Dermis microvascular lymphatic vessel endothelial cell (primary cell): ENCODE data around the gene PDZD4. TPM values are rescaled to one million over a fixed set of nuclear protein-coding genes. Genes with fewer than 3 reads are reported as not detected.

Source experiments
- DNase-seq, 2 donors: peaks; one replicate each; pipeline versions ENCODE4 v3.0.0 to v3.0.0-alpha.2; 2010; ENCODE audit warnings: low read depth in 2 of 2
- total RNA-seq: library from RNA; depleted of rRNA; stranded (reverse); fragments of >200 nt; gene quantifications from 2 replicates; pipeline ENCODE4 v1.2.1, GENCODE V29; 2014

PDZD4 gene
- total RNA-seq, 1 donor from 2014 or later, result 0.26 TPM

DNA sequence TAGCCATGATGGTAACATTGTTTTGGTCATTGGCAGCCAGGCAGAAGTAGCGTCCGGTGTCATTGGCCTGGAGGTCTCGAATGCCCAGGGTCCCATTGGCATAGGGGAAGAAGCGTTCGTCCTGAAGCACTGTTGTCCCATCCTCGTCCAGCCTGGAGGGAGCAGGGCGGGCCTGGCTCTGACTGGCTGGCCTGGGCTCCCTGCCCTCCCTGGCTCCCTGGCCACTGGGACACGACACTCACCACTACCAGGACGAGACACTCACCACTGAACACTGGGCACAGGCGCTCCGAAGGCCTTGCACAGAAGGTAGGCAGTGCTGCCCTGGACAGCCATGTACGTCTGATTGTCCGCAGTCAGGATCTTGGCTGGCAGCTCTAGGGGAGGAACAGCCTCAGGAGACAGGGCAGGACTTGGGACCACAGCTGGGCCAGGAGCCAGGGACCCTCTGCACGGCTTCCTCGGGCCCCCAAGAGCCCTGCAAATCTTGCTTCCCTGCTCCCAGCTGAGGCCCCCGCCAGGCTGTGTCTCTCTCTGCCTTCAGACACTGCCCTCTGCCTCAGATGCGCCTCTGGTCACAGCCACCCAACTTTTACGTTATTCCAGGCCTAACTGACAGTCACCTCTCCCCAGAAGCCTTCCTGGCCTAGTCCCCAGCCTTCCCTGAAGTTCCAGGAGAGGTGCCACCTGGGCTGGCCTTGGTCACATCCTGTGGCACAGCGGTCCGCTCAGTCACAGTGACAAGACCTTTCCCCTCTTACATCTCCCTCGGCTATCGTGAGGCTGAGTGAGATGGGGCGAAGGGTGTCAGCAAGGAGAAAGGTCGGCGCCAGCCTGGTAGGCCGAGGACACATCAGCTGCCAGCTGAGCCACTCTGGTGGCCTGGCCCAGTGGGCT, 38.5 kb upstream of the PDZD4 start:
- DNase-seq, result no peak

DNA sequence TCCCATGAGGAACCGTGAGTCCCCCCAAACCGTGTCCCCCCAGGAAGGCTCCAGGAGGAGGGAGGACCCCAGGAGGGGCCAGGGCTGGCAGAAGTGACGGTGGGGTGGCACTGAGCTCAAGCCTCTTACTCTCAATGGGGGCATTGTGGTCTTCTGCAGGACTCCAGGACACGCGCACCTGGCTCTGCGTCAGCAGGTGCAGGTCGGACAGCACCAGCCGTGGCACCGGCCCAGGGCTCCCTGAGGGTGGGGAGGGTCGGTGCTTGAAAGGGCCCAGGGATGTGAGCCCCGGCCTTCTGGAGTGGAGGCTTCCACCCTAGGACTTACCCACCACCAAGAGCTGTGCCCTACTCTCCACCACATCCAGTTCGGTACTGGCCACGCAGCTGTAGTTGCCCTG, 37.3 kb upstream of the PDZD4 start:
- no peak for DNase-seq

DNA sequence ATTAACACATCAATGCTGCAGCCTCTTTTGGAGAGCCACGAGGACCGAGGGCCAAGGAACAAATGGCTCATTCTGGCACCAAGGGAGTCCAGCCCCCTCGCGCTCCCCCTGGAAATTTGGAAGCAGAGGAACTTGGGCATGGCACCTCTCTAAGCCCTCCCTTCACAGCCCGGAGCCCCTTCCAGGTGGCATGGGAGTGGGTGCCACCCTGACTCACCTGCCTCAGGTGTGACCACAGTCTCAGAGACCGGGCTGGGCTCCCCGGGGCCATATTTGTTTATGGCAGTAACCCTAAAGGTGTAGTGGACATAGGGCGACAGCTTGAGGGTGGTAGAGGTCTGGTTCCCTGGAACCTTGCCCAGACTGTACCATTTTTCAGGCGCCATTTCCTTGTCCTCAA, 36.8 kb upstream of the PDZD4 start:
- DNase-seq, result no peak

DNA sequence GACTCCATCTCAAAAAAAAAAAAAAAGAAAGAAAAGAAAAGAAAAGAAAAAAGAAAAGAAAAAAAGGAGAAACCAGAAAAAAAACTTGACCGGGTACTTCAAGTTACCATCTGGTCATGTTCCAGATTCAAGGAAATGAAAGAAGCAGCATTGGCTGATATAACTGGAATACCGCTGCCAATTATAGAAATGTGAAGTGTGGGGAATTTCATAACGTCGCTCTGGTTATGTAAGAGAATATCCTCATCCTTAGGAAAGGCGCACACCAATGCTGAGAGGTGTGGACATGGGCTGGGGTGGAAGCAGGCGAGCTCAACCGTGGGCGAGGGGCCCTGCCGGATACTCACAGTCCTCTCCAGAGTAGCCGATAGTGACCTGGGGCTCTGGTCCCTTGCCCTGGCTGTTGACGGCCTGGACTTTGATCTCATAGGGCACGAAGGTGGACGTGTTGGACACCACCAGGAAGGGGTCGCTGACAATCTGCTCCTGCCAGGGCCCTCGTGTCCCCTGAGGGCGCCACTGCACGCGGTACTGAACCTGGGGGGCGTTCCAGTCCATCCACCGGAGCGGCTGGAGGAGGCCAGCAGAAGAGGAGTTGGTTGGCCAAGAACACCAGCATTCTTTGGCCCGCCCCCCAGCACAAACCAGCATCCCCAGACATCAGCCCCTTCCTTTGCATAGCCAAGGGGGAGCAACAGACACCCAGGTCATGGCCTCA, 36.1 kb upstream of the PDZD4 start:
- DNase-seq, result no peak

DNA sequence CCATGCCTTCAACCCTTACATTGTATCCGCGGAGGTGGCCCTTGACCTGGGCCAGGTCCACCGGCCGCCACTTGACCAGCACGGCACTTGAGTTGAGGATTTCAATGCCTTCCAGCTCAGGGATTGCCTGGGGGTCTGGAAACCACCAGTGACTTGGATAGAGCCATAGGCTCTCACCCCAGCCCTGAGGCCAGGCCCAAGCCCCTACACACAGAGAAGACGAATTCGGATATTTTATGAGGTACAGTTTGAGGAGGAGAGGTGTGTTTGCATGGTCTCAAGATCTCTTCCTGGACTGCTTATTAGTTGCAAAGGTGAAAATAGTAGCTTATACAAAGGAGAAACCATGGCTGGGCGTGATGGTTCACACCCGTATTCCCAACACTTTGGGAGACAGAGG, 35.3 kb upstream of the PDZD4 start:
- no peak for DNase-seq

DNA sequence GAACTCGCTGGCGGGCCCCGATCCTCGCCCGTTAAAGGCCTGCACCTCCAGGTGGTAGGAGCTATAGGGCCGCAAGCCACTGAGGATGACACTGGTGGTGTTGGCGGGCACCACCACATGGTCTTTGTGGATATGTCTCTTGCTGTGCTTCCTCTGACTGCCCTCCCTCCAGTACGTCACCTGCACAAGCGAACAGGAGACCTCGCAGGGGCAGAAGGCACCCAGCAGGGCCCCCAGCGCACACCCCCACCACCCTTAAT, 34.9 kb upstream of the PDZD4 start:
- no peak for DNase-seq

DNA sequence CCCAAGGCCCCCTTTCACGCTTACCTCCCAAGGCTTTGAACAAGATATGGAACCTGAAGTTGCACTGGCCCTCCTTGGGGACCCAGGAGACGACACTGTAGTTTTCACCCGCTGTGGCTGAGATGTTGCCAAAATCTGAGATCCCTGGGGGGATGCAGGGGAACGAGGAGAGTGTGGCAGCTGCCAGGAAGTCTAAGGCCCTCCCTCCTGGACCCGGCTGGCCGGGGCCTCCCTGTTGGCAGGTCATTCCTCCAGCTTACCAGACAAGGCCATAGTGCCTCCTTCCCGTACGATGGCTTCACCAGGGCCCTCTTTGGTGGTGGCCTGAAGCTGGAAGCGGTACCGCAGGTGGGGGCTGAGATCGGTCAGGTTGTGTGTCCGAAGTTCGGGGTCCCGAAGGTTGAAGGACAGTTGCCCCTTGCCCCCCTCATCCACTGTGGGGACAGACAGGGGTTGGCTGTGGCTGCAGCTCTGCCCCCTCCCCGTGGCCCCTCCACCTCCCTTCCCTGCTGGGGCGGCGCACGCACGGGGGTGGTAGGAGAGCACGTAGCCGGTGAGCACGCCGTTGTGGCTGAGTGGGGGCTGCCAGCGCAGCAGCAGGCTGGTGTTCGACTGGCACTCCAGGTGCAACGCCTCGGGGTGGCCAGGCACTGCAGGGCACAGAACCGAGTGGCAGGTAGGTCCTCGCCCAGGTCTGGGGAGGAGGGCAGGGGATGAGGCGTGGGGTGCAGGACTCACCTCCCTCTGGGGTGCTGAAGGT, 34.4 kb upstream of the PDZD4 start:
- no peak for DNase-seq

DNA sequence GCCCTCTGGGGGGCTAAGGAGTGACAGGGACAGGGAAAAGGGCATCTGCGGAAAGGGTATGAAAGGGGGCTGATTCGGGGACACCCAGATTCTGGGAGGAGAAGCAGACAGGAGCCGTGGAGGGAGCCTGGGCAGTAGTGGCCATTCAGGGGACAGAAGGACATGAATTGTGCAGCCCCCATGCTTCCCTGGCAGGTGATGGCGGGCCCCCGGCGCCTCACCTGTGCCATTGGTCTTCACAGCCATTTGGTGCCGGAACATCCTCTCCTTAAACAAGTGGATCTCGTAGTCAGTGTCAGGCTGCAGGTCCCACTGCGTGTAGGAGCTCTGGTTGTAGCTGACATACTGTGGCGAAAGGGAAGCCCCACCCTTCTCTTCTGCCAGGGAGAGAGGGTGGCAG, 33.8 kb upstream of the PDZD4 start:
- DNase-seq, result no peak

DNA sequence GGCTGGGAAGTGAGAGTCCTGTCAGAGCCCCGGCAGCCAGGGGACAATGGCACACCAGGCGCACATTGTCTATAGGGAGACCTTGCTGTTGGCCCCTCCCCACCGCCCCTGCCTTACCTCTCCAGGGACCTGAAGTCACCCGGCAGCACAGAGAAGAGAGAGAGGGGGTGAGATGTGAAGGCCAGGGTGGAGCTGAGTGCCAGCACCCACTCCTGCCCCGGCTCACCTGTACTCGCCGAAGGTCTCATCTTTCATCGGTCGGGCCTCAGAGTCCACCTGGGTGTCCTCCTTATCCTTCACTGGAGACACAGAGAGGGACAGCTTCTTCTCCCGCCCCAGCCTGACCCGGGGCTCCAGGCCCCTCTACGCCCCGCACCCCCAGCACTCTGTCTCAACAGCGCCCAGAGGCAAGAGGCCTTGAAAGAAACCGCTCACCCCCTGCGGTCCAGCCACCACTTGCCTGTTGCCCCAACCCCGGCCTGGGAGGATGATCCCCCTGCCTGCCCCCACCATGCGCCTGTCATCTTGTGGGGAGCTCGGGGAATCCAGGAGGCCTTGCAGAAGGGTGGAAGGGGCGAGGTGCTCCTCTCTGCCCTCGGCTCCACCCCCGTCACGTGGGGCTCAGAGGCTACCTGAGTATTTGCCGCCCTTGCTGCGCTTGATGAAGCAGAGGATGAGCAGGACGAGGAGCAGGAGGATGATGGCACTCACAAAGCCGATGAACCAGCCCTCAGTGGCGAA, 33.1 kb upstream of the PDZD4 start:
- no peak for DNase-seq

DNA sequence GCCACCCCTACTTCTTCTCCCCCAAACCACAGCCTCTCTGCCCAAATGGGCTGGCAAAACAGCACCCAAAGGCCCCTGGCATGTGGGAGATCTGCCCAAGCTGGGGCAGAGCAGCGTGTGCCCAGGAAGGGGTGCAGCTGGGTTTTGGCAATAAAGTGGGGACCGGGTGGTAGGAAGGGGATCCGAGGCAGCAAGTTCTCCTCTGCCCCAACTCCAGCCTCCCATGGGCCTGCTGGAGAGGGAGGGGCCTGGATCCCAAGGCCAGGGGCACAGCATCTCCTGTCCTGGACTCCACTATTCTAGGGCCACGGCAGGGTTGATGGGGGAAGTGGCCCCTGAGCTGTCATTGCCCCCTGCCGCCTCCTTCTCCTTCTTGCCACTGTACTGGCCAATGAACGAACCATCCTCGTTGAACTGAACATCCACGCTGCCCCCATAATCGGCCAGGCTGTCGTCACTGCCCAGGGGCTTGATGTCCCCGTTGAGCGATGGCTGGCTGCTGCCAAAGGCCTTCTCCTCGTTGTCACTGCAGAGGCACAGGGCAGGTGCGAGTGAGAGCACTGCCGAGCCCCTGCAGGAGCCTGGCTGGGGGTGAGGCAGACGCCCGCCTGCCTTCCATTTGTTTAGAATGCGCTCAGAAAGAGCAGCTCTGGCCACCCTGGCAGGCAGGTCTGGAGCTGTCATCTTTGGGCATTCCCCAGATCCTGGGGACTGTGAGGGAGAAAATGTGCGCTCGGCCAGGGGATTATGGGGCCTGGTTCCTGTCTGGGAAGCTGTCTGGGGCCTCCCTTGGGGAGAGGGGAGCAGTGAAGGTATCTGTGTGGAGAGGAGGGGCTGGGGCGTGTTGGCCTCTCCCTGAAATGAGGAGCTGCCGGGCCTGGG, 32.3 kb upstream of the PDZD4 start:
- DNase-seq, result no peak

DNA sequence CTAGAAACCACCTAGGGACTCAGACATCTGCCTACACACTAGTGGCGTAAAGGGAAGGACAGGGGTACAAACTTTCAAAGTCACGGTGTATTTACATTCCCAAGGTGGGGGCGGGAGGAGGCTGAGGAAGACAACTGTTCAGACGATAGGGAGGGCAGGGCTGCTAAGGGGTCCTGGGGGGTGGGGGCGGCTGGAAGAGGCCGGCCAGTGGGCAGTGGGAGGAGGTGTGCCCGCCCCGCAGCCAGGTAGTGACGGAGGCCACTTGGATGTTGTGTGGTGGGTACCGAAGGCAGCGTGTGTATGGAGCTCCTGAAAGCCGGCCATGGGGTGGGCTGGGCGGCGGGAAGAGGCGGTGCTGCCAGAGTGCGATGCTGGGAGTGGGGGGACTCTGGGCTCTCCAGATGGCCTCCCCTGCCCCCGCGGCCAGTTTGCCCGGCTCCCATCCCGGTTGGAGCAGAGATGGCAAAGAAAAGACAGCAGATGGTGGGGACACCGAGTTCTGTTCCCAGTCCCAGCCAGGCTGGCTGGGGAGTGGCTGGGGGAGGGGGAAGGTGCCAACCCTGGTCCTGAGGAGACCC, 31.5 kb upstream of the PDZD4 start:
- no peak for DNase-seq

DNA sequence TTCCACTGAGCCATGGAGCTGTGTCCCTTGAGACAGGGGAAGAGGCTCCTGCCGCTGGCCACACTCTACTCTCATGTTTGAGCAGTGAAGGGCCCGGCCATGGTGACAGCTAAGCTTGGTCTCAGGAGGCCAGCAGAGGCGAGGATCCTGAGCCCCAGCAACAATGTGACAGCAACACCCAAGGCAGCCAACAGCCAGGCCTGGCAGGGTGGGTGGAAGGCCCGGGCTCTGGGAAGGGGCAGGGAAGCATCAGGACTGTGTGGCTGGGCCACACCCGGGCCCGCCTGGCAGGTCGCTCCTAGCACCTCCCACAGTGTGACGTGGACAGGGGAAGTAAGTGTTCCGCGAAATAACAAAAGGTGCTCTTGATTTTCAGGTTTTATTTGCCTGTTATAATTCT, 30.8 kb upstream of the PDZD4 start:
- DNase-seq, result no peak

DNA sequence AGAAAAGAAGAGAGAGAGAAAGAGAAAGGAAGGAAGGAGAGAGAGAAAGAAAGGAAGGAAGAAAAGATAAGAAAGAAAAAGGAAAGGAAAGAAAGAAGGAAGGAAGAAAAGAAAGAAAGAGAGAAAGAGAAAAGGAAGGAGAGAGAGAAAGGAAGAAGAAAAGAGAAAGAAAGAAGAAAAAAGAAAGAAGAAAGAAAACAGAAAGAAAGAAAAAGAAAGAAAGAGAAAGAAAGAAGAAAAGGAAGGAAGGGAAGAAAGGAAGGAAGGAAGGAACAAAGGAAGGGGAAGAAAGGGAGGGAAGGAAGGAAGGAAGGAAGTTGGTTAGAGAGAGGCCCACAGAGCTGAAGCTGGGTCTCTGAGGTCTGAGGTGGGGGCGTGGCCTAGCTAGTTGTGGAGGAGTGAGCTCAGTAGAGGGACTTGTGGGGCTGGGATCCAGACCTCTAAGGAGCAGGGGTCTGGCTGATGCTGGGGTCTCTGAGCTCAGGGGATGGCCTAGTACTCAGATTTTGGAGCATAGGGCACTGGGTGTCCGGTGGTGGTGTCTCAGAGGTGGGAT, 27.1 kb upstream of the PDZD4 start:
- DNase-seq, result no peak

DNA sequence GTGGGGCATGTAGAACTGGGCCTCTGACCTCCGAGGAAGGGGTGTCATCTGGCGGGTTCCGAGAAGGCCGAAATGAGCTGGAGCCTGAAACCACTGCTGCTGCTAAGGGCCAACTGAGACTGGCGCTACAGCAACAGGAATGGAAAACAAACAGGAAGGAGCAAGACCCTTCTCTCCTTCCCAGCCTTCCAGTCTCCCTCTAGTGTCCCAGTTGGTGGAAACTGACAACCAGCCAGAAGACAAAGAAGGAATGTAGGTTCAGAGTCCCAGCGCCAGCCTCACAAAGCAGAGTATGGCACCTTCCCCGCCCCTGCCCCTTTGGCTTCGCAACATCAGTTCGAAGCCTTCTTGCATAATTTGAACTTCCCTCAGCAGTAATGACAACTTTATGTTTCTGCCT, 24.4 kb upstream of the PDZD4 start:
- DNase-seq, result no peak

DNA sequence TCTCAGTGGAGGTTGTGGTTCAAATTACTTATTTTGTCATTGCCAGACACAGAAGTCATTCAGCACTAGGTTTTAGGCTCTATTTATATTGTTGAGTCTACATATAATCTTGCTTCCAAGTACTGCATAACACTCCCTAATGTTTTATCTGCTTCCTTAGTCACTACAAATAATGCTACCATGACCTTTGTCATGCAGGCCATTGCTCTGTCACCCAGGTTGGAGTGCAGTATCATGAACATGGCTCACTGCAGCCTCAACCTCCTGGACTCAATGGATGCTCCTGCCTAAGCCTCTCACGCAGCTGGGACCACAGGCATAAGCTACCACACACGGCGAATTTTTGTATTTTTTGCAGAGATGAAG, 23.5 kb upstream of the PDZD4 start:
- DNase-seq, result no peak

DNA sequence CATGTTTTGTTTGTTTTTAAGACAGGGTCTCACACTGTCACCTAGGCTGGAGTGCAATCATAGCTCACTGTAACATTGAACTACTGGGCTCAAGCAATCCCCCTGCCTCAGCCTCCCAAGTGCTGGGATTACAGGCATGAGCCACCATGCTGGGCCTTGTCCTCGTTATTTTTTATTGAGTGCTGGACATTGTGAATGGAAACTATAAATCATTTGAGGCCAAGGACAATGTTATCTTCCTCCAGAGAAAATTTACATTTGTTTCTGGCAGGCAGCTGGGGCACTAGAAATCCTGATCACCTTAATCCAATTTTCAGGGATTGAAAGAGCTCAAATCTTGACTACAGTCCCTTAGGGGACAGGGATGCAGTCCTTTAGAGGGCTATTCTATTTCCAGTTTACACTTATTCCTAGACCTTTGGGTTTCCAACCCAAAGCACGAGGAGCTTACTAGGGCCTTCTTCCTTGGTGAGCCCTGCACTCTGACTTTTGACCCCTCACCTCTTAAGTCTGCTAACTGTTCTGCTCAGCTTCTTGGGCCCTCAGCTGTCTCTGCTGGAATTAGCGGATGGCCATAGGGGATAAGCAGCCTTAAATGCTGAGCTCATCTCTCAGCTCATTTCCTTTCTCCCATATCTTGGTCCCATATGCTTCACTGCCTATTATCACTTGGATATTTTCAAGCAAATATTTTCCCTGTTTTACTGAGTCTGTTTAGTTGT, 23.0 kb upstream of the PDZD4 start:
- DNase-seq, result no peak

DNA sequence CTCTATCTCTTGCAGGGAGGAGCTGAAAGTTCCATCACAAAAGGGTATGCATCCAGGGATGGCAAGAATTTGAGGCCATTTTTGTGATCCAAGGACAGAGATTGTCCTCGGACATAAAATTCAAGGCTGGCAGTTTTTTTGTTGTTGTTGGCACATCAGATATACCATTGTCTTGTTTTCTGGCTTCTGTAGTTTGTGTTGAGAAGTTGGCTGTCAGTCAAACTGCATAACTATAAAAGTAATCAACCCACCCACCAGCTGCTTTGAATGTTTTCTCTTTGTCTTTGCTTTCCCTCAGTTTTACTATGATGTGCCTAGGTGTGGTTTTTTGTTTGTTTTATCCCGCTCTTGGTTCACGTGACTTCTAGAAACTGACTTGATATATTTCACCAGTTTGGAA, 21.6 kb upstream of the PDZD4 start:
- DNase-seq, result peak; percentile 32 to 50

DNA sequence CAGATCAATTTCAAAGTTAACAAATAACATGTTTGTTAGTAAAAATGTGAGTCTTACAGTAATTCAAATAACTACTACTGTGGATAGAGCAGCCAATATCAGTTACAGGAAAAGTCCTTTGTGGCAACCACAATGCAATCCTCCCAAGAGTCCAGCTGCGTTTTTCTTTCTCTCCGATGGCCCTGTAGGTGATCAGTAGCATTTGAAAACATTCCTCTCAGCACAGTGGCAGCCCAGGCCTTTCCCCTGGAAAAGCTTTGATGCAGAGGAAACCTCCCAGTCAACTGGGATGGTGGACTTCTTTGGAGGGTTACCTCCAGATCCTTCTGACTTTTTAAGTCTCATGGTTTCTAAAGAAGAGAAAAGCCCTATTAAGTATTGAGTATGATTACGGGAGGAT, 18.0 kb upstream of the PDZD4 start:
- DNase-seq, result no peak

DNA sequence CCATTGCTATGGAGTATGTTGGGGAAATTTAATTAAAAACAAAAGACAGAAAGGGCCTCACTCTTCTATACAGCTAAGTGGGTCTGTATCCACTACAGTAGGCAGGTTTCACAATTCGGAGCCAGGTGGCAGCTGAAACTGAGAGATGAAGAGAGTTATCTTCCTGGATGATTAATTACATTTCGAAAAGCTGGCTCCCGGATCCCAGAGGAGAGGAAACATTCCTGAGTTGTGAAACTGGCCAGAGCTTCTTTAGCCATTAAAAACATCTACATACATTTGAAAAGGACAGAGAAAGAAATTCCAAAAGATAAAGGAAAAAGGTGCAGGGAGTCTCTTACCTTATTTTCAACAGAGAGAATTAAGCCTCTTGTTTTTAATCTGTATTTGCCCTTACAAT, 15.5 kb upstream of the PDZD4 start:
- no peak for DNase-seq

DNA sequence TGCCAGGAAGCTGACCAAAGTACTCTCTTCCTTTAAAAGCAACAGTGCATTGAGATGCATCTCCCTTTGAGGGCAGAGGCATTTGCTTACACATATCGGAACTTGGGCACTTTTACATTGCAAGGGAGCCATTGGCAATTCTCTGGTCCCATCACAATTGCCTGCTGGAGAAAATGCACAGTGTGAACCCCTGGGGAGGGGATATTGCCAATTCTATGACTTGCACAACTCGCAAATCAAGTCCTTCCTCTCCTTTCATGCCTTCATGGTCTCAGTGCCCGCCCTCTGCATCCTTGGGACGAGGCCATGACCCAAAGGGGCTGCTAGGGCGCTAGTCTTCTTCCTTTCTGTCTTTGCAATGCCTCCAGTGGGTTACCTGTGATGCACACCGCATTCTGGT, 14.9 kb upstream of the PDZD4 start:
- no peak for DNase-seq
